Measurements from ENCODE around the gene BTAF1. TPM values are rescaled to one million over a fixed set of nuclear protein-coding genes. Genes with fewer than 3 reads are reported as not detected.

Gene BTAF1
- total RNA-seq, 1 experiment from 2014 or later = 33.8 TPM

DNA sequence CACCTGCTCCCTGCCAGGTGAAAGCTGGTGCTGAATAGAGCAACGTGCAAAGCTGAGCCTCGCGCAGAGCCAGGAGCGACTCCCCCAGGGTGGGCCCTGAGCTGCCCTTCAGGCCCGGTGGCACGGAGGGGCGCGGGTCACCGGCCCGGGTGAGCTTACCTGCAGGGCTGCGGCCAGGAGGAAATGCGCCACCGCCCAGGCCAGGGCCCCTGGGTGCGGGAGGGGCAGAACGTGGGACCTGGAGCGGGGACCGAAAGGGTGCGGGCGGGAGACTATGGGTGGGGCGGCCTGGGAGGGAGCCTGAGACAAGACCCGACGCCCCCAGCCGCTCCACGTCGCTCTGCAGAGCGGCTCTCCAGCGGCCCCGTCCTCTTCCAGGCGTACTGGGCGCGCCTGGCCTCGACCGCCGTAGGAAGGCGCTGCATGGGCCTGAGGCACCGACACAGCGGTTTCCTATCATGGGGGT is 122.1 kb downstream of the BTAF1 start:
- Histone ChIP-seq H3K4me1 (ENCODE audit: control insufficient read depth, insufficient read depth, low read length) (no peaks in the 10 kb centered on the region), H3K9me3 (ENCODE audit: control insufficient read depth, insufficient read depth, low read depth, low read length) (no peaks in the 10 kb centered on the region), H3K27me3 (ENCODE audit: control insufficient read depth, insufficient read depth, low read length) (no peaks in the 10 kb centered on the region), H3K27ac (ENCODE audit: low read length) (no peak overlapping the region), H3K4me3 (ENCODE audit: low read depth in 2 of 2, low read length in 2 of 2) (no peak overlapping the region), H3K36me3 (ENCODE audit: control insufficient read depth, insufficient read depth, low read length) (no peaks in the 10 kb centered on the region; the same call in none of the 2 replicates)
- in situ Hi-C loops (cut with HindIII; ENCODE audit: low pct_unique_long_range_greater_than_20kb, low sequenced_read_pairs) = no loop called here
- intact Hi-C loops (cut with micrococcal nuclease; ENCODE audit: unreplicated experiment) = no loop called here
- no TSS peak for BruUV-seq (replicated peaks)
- TF ChIP-seq TCF7L2 (IDR thresholded peaks at IDR 0.05; ENCODE audit: low read depth, low read length) = no peak
- TF ChIP-seq, protein P1, sequence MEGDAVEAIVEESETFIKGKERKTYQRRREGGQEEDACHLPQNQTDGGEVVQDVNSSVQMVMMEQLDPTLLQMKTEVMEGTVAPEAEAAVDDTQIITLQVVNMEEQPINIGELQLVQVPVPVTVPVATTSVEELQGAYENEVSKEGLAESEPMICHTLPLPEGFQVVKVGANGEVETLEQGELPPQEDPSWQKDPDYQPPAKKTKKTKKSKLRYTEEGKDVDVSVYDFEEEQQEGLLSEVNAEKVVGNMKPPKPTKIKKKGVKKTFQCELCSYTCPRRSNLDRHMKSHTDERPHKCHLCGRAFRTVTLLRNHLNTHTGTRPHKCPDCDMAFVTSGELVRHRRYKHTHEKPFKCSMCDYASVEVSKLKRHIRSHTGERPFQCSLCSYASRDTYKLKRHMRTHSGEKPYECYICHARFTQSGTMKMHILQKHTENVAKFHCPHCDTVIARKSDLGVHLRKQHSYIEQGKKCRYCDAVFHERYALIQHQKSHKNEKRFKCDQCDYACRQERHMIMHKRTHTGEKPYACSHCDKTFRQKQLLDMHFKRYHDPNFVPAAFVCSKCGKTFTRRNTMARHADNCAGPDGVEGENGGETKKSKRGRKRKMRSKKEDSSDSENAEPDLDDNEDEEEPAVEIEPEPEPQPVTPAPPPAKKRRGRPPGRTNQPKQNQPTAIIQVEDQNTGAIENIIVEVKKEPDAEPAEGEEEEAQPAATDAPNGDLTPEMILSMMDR (IDR thresholded peaks at IDR 0.05) = no peak
- no peak for TF ChIP-seq POLR2AphosphoS5 (IDR thresholded peaks at IDR 0.05; ENCODE audit: low read depth, low read length)
- TF ChIP-seq, protein P2, sequence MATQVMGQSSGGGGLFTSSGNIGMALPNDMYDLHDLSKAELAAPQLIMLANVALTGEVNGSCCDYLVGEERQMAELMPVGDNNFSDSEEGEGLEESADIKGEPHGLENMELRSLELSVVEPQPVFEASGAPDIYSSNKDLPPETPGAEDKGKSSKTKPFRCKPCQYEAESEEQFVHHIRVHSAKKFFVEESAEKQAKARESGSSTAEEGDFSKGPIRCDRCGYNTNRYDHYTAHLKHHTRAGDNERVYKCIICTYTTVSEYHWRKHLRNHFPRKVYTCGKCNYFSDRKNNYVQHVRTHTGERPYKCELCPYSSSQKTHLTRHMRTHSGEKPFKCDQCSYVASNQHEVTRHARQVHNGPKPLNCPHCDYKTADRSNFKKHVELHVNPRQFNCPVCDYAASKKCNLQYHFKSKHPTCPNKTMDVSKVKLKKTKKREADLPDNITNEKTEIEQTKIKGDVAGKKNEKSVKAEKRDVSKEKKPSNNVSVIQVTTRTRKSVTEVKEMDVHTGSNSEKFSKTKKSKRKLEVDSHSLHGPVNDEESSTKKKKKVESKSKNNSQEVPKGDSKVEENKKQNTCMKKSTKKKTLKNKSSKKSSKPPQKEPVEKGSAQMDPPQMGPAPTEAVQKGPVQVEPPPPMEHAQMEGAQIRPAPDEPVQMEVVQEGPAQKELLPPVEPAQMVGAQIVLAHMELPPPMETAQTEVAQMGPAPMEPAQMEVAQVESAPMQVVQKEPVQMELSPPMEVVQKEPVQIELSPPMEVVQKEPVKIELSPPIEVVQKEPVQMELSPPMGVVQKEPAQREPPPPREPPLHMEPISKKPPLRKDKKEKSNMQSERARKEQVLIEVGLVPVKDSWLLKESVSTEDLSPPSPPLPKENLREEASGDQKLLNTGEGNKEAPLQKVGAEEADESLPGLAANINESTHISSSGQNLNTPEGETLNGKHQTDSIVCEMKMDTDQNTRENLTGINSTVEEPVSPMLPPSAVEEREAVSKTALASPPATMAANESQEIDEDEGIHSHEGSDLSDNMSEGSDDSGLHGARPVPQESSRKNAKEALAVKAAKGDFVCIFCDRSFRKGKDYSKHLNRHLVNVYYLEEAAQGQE (IDR thresholded peaks at IDR 0.05; ENCODE audit: insufficient read depth in 1 of 2, low read depth in 2 of 2, low read length in 1 of 2) = no peak
- TF ChIP-seq SIN3A (IDR thresholded peaks at IDR 0.05; ENCODE audit: borderline replicate concordance, insufficient read depth, low read depth, low read length) = no peak
- ATAC-seq (no peak), DNase-seq (ENCODE audit: low read depth, low spot score) (no peak)
- POLR2A ChIA-PET = no interaction called here
- CTCF ChIA-PET = no interaction called here

DNA sequence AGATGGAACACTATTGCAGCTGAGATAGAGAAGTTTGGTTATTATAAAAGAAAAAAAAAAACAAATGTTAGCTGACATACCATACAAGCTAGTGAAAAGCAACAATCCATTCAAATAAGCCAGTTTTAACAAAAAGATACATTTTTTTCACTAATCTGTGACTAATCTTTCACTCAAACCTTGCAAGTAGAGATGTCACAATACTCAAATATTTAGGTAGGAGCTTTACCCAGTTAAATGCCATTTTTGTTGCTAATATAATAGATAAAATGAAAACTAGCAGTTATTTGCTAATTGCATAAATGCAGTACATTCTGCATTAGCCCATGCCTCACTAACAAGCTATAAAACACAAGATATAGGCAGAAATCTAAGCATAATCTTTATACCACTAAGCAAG is 123.6 kb downstream of the BTAF1 start:
- no TSS peak for BruUV-seq (replicated peaks)
- Histone ChIP-seq H3K4me1 (ENCODE audit: control insufficient read depth, insufficient read depth, low read length) (no peaks in the 10 kb centered on the region), H3K4me3 (ENCODE audit: low read depth in 2 of 2, low read length in 2 of 2) (no peak overlapping the region), H3K27ac (ENCODE audit: low read length) (no peak overlapping the region), H3K9me3 (ENCODE audit: control insufficient read depth, insufficient read depth, low read depth, low read length) (no peaks in the 10 kb centered on the region), H3K36me3 (ENCODE audit: control insufficient read depth, insufficient read depth, low read length) (no peaks in the 10 kb centered on the region; the same call in none of the 2 replicates), H3K27me3 (ENCODE audit: control insufficient read depth, insufficient read depth, low read length) (no peaks in the 10 kb centered on the region)
- ChIA-PET POLR2A (interaction anchor here (0.5 kb wide), 1 partner anchor 145 kb away, joined by 5 read pairs; no protein-coding TSS in a partner anchor), CTCF (no interaction called here)
- DNase-seq (ENCODE audit: low read depth, low spot score) (no peak), ATAC-seq (no peak)
- in situ Hi-C loops (cut with HindIII; ENCODE audit: low pct_unique_long_range_greater_than_20kb, low sequenced_read_pairs) (no loop called here), intact Hi-C loops (cut with micrococcal nuclease; ENCODE audit: unreplicated experiment) (no loop called here)
- TF ChIP-seq POLR2AphosphoS5 (IDR thresholded peaks at IDR 0.05; ENCODE audit: low read depth, low read length) (no peak), TCF7L2 (IDR thresholded peaks at IDR 0.05; ENCODE audit: low read depth, low read length) (no peak), SIN3A (IDR thresholded peaks at IDR 0.05; ENCODE audit: borderline replicate concordance, insufficient read depth, low read depth, low read length) (no peak)
- TF ChIP-seq, protein P2 (IDR thresholded peaks at IDR 0.05; ENCODE audit: insufficient read depth in 1 of 2, low read depth in 2 of 2, low read length in 1 of 2) = no peak
- TF ChIP-seq, protein P1 (IDR thresholded peaks at IDR 0.05) = no peak

Data from Panc1 (cell line).